Measurements from ENCODE around the gene CAPG. TPM values are rescaled to one million over a fixed set of nuclear protein-coding genes. Genes with fewer than 3 reads are reported as not detected.
"Not testable (repeated sequence)": the region's sequence is repeated elsewhere in the genome, so short reads cannot be mapped to it uniquely, and the experiment has no call there.

CAPG gene
- polyA plus RNA-seq, 1 donor (not counting 4 experiments of a cell fraction or from before 2014, with no cell fraction given): 466 TPM

- H3K9me3 ChIP-seq (ENCODE audit: control insufficient read depth, low read depth, low read length): no peaks in the 10 kb centered on the region
- no peak overlapping the region for H3K27ac ChIP-seq (ENCODE audit: control insufficient read depth, insufficient read depth, low read length)
- no peaks in the 10 kb centered on the region for H3K27me3 ChIP-seq (ENCODE audit: control insufficient read depth, extremely low read depth, insufficient read depth, low read length)
- no peaks in the 10 kb centered on the region for H3K36me3 ChIP-seq (ENCODE audit: control insufficient read depth in 2 of 2, extremely low read depth in 1 of 2, insufficient read depth in 2 of 2, low read length in 2 of 2)
- DNase-seq (ENCODE audit: low read depth, low spot score) (no peak), FAIRE-seq (no peak)
- H3K4me3 ChIP-seq (ENCODE audit: control insufficient read depth in 2 of 3, extremely low read depth in 1 of 3, insufficient read depth in 2 of 3, low read depth in 1 of 3, low read length in 3 of 3): no peak overlapping the region
- TF ChIP-seq CTCF (optimal IDR thresholded peaks at IDR 0.05 in 1 of 3, IDR thresholded peaks at IDR 0.05 in 1 of 3, conservative IDR thresholded peaks at IDR 0.05 in 1 of 3; ENCODE audit: extremely low read depth in 1 of 3, insufficient read depth in 2 of 3, low read length in 3 of 3) (no peak), EZH2 (IDR thresholded peaks at IDR 0.05; ENCODE audit: low read length) (no peak)
- peaks cover 47% of the 10 kb centered on the region for H3K4me1 ChIP-seq (ENCODE audit: control insufficient read depth, extremely low read depth, insufficient read depth, low read length)
- H3K4me2 ChIP-seq (ENCODE audit: control insufficient read depth, extremely low read depth, insufficient read depth, low read depth, low read length): no peak overlapping the region
- no peaks in the 10 kb centered on the region for H3K9me1 ChIP-seq (ENCODE audit: control insufficient read depth, extremely low read depth, insufficient read depth, low read length)
- peaks cover 22% of the 10 kb centered on the region for H3K79me2 ChIP-seq (ENCODE audit: control insufficient read depth, insufficient read depth, low read length)
- H2AFZ ChIP-seq (ENCODE audit: control insufficient read depth, low read length): no peak overlapping the region
- dilution Hi-C loops (cut with MboI; ENCODE audit: extremely low pct_ligation_motif_present, low sequenced_read_pairs): no loop called here
- no peaks in the 10 kb centered on the region for H4K20me1 ChIP-seq (ENCODE audit: control insufficient read depth, extremely low read depth, insufficient read depth, low read length)
- H3K9ac ChIP-seq (ENCODE audit: control insufficient read depth, extremely low read depth, insufficient read depth, low read length): no peak overlapping the region
Observed at GRCh38 chr2:85415980-85416650, 5.9 kb upstream of the CAPG start.

GRCh38 chr2:85414761-85415553, 4.8 kb upstream of the CAPG start:
- no peaks in the 10 kb centered on the region for H3K9me3 ChIP-seq (ENCODE audit: control insufficient read depth, low read depth, low read length)
- H3K27ac ChIP-seq (ENCODE audit: control insufficient read depth, insufficient read depth, low read length): no peak overlapping the region
- DNase-seq (ENCODE audit: low read depth, low spot score): no peak
- H3K4me2 ChIP-seq (ENCODE audit: control insufficient read depth, extremely low read depth, insufficient read depth, low read depth, low read length): peak overlapping the region; percentile 98
- no peaks in the 10 kb centered on the region for H3K36me3 ChIP-seq (ENCODE audit: control insufficient read depth in 2 of 2, extremely low read depth in 1 of 2, insufficient read depth in 2 of 2, low read length in 2 of 2)
- dilution Hi-C loops (cut with MboI; ENCODE audit: extremely low pct_ligation_motif_present, low sequenced_read_pairs): no loop called here
- no peaks in the 10 kb centered on the region for H3K9me1 ChIP-seq (ENCODE audit: control insufficient read depth, extremely low read depth, insufficient read depth, low read length)
- TF ChIP-seq CTCF (optimal IDR thresholded peaks at IDR 0.05 in 1 of 3, IDR thresholded peaks at IDR 0.05 in 1 of 3, conservative IDR thresholded peaks at IDR 0.05 in 1 of 3; ENCODE audit: extremely low read depth in 1 of 3, insufficient read depth in 2 of 3, low read length in 3 of 3): no peak
- TF ChIP-seq EZH2 (IDR thresholded peaks at IDR 0.05; ENCODE audit: low read length): no peak
- H3K27me3 ChIP-seq (ENCODE audit: control insufficient read depth, extremely low read depth, insufficient read depth, low read length): no peaks in the 10 kb centered on the region
- no peak overlapping the region for H3K4me3 ChIP-seq (ENCODE audit: control insufficient read depth in 2 of 3, extremely low read depth in 1 of 3, insufficient read depth in 2 of 3, low read depth in 1 of 3, low read length in 3 of 3)
- H3K4me1 ChIP-seq (ENCODE audit: control insufficient read depth, extremely low read depth, insufficient read depth, low read length): peaks cover 47% of the 10 kb centered on the region
- no peak overlapping the region for H2AFZ ChIP-seq (ENCODE audit: control insufficient read depth, low read length)
- FAIRE-seq: no peak
- no peaks in the 10 kb centered on the region for H4K20me1 ChIP-seq (ENCODE audit: control insufficient read depth, extremely low read depth, insufficient read depth, low read length)
- H3K9ac ChIP-seq (ENCODE audit: control insufficient read depth, extremely low read depth, insufficient read depth, low read length): no peak overlapping the region
- peaks cover 30% of the 10 kb centered on the region for H3K79me2 ChIP-seq (ENCODE audit: control insufficient read depth, insufficient read depth, low read length)

GRCh38 chr2:85414421-85414759, 4.2 kb upstream of the CAPG start:
- H3K36me3 ChIP-seq (ENCODE audit: control insufficient read depth in 2 of 2, extremely low read depth in 1 of 2, insufficient read depth in 2 of 2, low read length in 2 of 2); FAIRE-seq; H3K9me1 ChIP-seq (ENCODE audit: control insufficient read depth, extremely low read depth, insufficient read depth, low read length); H4K20me1 ChIP-seq (ENCODE audit: control insufficient read depth, extremely low read depth, insufficient read depth, low read length); dilution Hi-C loops (cut with MboI; ENCODE audit: extremely low pct_ligation_motif_present, low sequenced_read_pairs); H3K27me3 ChIP-seq (ENCODE audit: control insufficient read depth, extremely low read depth, insufficient read depth, low read length); H2AFZ ChIP-seq (ENCODE audit: control insufficient read depth, low read length); DNase-seq (ENCODE audit: low read depth, low spot score); H3K9me3 ChIP-seq (ENCODE audit: control insufficient read depth, low read depth, low read length): not testable (repeated sequence)
- Histone ChIP-seq H3K4me2 (ENCODE audit: control insufficient read depth, extremely low read depth, insufficient read depth, low read depth, low read length) (peak overlapping the region; percentile 98), H3K79me2 (ENCODE audit: control insufficient read depth, insufficient read depth, low read length) (peaks cover 36% of the 10 kb centered on the region), H3K4me3 (ENCODE audit: control insufficient read depth in 2 of 3, extremely low read depth in 1 of 3, insufficient read depth in 2 of 3, low read depth in 1 of 3, low read length in 3 of 3) (peak overlapping the region in 2 of 3 experiments; percentile 89 to 90), H3K27ac (ENCODE audit: control insufficient read depth, insufficient read depth, low read length) (peak overlapping the region; percentile 95), H3K4me1 (ENCODE audit: control insufficient read depth, extremely low read depth, insufficient read depth, low read length) (peaks cover 46% of the 10 kb centered on the region), H3K9ac (ENCODE audit: control insufficient read depth, extremely low read depth, insufficient read depth, low read length) (peak overlapping the region; percentile 95)

All from keratinocyte (primary cell).